ENCODE measurements around the gene NPVF.
A peak's percentile ranks its signal among the peaks of the same experiment; 100 is the strongest.

Gene NPVF

DNA sequence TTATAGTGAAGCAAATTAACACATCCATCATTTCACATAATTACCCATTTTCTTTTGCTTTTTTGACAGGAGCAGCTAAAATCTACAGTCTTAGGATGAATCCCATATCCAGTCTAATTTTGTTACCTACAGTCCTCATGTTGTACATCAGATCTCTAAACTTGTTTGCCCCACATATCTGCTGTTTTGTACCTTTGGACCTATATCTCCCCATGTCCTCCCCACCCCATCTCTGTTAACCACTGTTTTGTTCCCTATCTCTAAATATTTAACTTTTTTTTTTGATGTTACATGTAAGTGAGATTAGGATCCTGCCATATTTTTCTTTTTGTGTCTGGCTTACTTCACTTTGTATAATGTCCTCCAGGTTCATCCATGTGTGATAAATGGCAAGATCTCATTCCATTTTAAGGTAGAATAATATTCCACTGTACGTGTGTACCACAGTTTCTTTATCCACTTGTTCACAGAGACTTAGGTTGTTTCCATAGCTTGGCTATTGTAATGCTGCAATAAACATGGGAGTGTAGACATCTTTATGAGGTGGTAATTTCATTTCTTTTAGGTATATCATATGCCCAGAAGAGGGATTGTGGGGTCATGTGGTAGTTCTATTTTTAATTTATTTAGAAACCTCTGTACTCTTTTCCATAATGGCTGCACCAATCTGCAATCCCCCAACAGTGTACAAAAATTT lies 19.6 kb downstream of the NPVF start:
- no peak for TF ChIP-seq GATA1 (IDR thresholded peaks at IDR 0.05; ENCODE audit: low read depth, low read length)
- no peak for TF ChIP-seq POLR2A (IDR thresholded peaks at IDR 0.05; ENCODE audit: low read length)
- no peak for DNase-seq

- TF ChIP-seq GATA1 (IDR thresholded peaks at IDR 0.05; ENCODE audit: low read depth, low read length) (no peak), POLR2A (IDR thresholded peaks at IDR 0.05; ENCODE audit: low read length) (no peak)
- DNase-seq: no peak
Measured at GRCh38 chr7:25207887-25208286, 20.4 kb downstream of the NPVF start.

- no peak for DNase-seq
- no peak for TF ChIP-seq POLR2A (IDR thresholded peaks at IDR 0.05; ENCODE audit: low read length)
- TF ChIP-seq GATA1 (IDR thresholded peaks at IDR 0.05; ENCODE audit: low read depth, low read length): no peak
Measured at GRCh38 chr7:25206765-25207164, 21.5 kb downstream of the NPVF start.

DNA sequence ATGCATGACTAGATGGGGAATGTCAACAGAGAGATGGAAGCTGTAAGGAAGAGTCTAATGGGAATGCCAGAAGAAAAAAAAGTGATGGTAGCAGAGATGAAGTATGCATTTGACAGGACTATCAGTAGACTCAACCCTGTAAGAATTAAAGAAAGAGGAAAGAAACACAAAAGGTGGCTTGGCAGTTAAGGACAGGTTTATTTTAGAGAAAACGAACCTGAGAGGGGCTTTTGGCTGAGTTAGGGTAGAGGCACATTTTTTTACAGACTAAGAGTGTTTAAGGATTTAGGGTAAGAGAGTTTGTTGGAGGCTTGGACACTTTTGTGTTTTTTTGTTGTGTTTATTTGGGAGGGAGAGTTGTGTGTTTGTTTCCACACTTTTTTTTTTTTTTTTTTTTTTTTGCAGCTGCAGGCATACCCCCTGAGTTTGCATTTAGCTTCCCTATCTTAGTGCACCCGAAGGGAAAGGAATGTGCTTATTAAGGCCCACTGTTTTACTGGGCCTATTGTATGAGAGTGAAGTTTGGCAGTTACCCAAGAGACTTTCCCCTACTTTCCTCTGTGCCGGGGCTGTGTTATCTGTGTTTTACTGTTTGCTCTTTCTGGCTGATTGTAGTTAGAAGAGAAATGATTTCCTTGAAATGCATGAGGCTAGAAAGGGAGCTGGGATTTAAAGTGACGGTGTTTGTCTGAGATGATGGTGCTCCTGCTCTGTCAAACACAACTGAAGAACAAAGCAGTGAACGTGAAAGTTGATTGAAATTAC lies 32.0 kb downstream of the NPVF start:
- no peak for DNase-seq
- TF ChIP-seq GATA1 (IDR thresholded peaks at IDR 0.05; ENCODE audit: low read depth, low read length) (no peak), POLR2A (IDR thresholded peaks at IDR 0.05; ENCODE audit: low read length) (no peak)

DNA sequence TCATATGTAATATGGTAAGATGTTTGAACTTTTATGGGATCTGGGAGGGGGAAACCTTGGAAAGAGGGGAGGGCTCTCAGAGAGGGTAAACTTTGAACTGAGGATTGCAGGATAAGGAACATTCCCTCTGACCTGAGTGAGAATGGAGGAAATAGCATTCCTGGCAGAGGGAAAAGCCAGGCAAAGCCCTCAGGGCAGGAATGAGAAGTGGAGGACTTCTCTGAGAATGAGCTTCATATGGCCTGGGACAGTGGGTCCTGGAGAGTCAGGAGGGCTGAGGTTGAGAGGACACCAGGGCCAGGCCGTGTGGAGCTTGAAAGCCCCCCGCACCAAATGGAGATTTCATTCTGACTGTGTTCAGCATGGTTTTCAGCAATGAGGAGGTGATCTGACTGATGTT lies 34.2 kb downstream of the NPVF start:
- DNase-seq: no peak
- TF ChIP-seq POLR2A (IDR thresholded peaks at IDR 0.05; ENCODE audit: low read length) (no peak), GATA1 (IDR thresholded peaks at IDR 0.05; ENCODE audit: low read depth, low read length) (no peak)

DNA sequence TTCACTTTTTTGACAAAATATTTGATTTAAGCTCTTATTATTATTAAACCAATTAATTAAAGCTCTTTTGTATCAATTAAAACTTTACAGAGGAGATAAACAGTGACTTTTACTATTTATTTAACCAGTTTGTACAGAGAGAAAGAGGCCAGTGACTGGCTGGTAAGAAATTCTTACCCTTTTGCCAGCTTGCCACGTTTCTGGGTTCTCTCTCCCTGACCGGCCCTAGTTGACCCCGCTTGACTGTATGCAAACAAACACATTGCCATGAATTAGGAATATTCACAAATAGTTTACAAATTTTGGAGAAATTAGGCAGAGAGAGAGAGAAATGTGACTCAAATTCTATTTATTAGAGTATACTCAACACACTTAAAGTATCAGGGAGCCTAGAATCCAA lies 36.2 kb downstream of the NPVF start:
- TF ChIP-seq GATA1 (IDR thresholded peaks at IDR 0.05; ENCODE audit: low read depth, low read length) (no peak), POLR2A (IDR thresholded peaks at IDR 0.05; ENCODE audit: low read length) (no peak)
- no peak for DNase-seq

GRCh38 chr7:25189197-25189596 lies 39.1 kb downstream of the NPVF start:
- DNase-seq: no peak
- TF ChIP-seq GATA1 (IDR thresholded peaks at IDR 0.05; ENCODE audit: low read depth, low read length): no peak

- DNase-seq: peak in 1 of 2 experiments; percentile 9
- no peak for TF ChIP-seq GATA1 (IDR thresholded peaks at IDR 0.05; ENCODE audit: low read depth, low read length)
- no peak for TF ChIP-seq POLR2A (IDR thresholded peaks at IDR 0.05; ENCODE audit: low read length)
Measured at GRCh38 chr7:25187932-25188331, 40.4 kb downstream of the NPVF start.

GRCh38 chr7:25186436-25186835 lies 41.9 kb downstream of the NPVF start:
- no peak for TF ChIP-seq GATA1 (IDR thresholded peaks at IDR 0.05; ENCODE audit: low read depth, low read length)
- no peak for TF ChIP-seq POLR2A (IDR thresholded peaks at IDR 0.05; ENCODE audit: low read length)
- no peak for DNase-seq

DNA sequence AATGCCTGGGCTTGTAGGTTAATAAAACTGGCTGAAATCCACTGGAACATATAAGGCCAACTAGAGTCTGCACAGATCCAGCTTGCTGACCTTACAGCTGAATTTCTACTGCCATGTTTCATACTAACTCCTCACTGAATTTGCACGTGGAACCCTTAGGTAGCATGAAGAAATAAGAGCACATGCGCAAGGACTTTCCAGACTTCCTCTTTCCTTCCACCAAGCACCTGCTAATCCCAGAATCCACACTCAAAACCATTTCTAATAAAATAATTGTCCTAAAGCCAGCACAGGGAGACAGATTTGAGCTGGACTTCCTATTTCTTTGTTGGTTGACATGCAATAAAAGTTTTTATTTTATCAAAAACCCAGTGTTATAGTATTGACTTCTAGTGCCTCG lies 46.8 kb downstream of the NPVF start:
- TF ChIP-seq GATA1 (IDR thresholded peaks at IDR 0.05; ENCODE audit: low read depth, low read length): no peak
- no peak for TF ChIP-seq POLR2A (IDR thresholded peaks at IDR 0.05; ENCODE audit: low read length)

DNA sequence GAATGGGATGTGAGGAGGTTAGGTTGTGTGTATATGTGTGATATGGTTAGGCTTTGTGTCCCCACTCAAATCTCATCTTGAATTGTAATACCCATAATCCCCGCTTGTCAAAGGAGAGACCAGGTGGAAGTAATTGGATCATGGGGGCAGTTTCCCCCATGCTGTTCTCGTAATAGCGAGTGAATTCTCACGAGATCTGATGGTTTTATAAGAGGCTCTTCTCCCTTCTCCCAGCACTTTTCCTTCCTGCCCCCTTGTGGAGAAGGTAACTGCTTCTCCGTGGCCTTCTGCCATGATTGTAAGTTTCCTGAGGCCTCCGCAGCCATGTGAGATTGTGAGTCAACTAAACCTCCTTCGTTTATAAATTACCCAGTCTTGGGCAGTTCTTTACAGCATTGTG lies 47.3 kb downstream of the NPVF start:
- DNase-seq: no peak
- TF ChIP-seq GATA1 (IDR thresholded peaks at IDR 0.05; ENCODE audit: low read depth, low read length): no peak

More for the DNA sequence above, 46.8 kb downstream of the NPVF start:
- no peak for DNase-seq

DNA sequence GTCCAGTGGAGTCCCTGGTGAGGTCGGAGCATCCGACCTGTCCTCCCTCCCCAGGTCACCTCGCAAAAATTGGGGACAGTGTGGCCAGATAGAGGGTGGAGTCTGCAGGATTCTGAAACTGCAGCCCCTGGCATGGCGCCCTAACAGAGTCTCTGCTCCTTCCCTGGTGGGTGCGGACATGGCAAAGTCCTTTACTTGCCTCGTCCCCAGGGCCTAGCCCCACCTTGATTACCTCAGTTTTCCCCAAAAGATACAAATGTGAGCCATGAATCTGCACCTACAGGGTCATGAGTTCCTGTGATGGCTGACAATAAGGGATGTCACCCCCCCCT lies 47.7 kb downstream of the NPVF start:
- TF ChIP-seq POLR2A (IDR thresholded peaks at IDR 0.05; ENCODE audit: low read length): no peak
- TF ChIP-seq GATA1 (IDR thresholded peaks at IDR 0.05; ENCODE audit: low read depth, low read length): no peak
- no peak for DNase-seq

DNA sequence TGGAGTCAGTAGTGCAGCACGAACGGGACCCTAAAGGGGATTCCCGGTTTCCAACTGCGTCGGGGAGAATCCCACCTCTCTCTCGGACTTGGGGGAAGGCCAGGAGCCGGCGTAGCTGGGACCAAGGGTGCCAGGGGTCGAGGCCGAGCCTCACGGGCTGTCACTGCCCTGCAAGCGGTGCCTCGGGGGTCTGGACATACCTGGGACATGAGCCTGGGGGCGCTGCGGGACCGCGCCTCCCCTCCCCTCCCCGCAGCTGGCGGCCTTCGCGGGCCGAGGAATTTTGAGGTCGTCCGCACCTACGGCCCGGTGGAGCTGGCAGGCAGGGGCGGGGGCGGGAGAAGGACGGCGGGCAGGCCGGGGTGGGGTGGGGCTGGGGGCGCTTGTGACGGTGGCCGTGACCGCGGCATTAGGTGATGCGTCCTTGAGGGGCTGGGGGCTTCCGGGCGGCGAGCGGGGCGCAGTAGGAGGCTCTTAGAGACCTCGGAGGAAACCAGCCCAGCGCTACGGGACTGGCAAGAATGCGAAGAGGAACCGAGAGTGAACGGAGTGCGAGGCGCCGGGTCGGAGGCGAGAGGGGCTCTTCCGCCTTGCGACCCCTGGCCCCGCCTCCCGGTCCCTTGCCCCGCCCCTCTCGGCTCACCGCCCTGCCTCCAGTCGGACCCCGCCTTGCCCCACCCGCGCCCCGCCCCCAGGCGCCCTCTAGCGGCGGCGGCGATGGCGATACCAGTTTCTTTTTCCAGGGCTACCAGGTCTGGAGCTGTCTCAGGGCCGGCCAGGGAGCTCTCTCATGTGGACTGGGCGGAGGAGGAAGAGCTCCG lies 48.3 kb downstream of the NPVF start:
- TF ChIP-seq POLR2A (IDR thresholded peaks at IDR 0.05; ENCODE audit: low read length): no peak
- TF ChIP-seq GATA1 (IDR thresholded peaks at IDR 0.05; ENCODE audit: low read depth, low read length): no peak
- peak; percentile 84 to 90 for DNase-seq

GRCh38 chr7:25179325-25179724 lies 49.0 kb downstream of the NPVF start:
- no peak for TF ChIP-seq GATA1 (IDR thresholded peaks at IDR 0.05; ENCODE audit: low read depth, low read length)
- no peak for TF ChIP-seq POLR2A (IDR thresholded peaks at IDR 0.05; ENCODE audit: low read length)
- peak in 1 of 2 experiments; percentile 19 for DNase-seq

Measured in erythroblast (primary cell).